Esophagus squamous epithelium (tissue), 4 donors: ENCODE data around the gene RNF166.

Experiments used
- POLR2A ChIP-seq, 4 donors: fragments of 450-650 bp; IDR thresholded peaks; one replicate each; pipeline ENCODE4 v1.6.1; 2017; ENCODE audit warnings: antibody characterized with exemption in 4 of 4, mild to moderate bottlenecking in 4 of 4, moderate library complexity in 3 of 4
- TF ChIP-seq, protein P1 (sequence below), 6 experiments: fragments of 450-650 bp in 4 of 6; fragments of 200-600 bp in 2 of 6; sonication (generic) in 2 of 6; IDR thresholded peaks; one replicate each; pipeline ENCODE4 v1.5.1; 2016 to 2019; ENCODE audit warnings: antibody characterized with exemption in 6 of 6, mild to moderate bottlenecking in 4 of 6, moderate library complexity in 4 of 6

- TF ChIP-seq, protein P1, sequence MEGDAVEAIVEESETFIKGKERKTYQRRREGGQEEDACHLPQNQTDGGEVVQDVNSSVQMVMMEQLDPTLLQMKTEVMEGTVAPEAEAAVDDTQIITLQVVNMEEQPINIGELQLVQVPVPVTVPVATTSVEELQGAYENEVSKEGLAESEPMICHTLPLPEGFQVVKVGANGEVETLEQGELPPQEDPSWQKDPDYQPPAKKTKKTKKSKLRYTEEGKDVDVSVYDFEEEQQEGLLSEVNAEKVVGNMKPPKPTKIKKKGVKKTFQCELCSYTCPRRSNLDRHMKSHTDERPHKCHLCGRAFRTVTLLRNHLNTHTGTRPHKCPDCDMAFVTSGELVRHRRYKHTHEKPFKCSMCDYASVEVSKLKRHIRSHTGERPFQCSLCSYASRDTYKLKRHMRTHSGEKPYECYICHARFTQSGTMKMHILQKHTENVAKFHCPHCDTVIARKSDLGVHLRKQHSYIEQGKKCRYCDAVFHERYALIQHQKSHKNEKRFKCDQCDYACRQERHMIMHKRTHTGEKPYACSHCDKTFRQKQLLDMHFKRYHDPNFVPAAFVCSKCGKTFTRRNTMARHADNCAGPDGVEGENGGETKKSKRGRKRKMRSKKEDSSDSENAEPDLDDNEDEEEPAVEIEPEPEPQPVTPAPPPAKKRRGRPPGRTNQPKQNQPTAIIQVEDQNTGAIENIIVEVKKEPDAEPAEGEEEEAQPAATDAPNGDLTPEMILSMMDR (IDR thresholded peaks at IDR 0.05): no peak
- TF ChIP-seq POLR2A (IDR thresholded peaks at IDR 0.05): no peak
Observed at GRCh38 chr16:88702371-88703210, 3.6 kb downstream of the RNF166 start.
